HepG2 (cell line): Measurements from ENCODE around the gene TSSK3. TPM values are rescaled to one million over a fixed set of nuclear protein-coding genes. Genes with fewer than 3 reads are reported as not detected.

Experiments
- ATAC-seq: fragments of 200-7000 bp; cut with Tn5 transposase; 3 replicates; pipeline ENCODE4 v1.9.1; 2020; ENCODE audit warnings: mild to moderate bottlenecking, moderate library complexity
- BruUV-seq: library from RNA; stranded (reverse); fragments of 400-500 nt; replicated peaks from 2 replicates; lab custom pipeline; 2021; lab: Mats Ljungman, UMichigan
- CTCF ChIA-PET: fragments of 300-600 bp; formaldehyde crosslinking; extraction: SDS; loops from one replicate; lab custom pipeline; 2021; ENCODE audit warnings: low total read pairs, inconsistent platforms, low intra/inter-chr PET ratio; lab: Yijun Ruan, JAX
- POLR2A ChIA-PET: fragments of 350-600 bp; sonication (Branson Sonifier 250); formaldehyde crosslinking; loops from one replicate; lab custom pipeline; 2020; ENCODE audit warnings: antibody characterized with exemption, inconsistent platforms; lab: Yijun Ruan, JAX
- DNase-seq: peaks from one replicate; pipeline ENCODE4 v3.0.0-alpha.2; 2015; ENCODE audit warnings: low spot score
- FAIRE-seq: peaks from 3 replicates; lab custom pipeline; 2011; peaks lifted over from hg19 to GRCh38; lab: Jason Lieb, UNC
- H2AFZ ChIP-seq: one replicate; pipeline ENCODE4 v1.6.1; 2011; ENCODE audit warnings: low read length, inconsistent platforms
- H3K27ac ChIP-seq: fragments of 300-600 bp; 3 replicates; pipeline ENCODE4 v1.8.0; 2011; ENCODE audit warnings: mixed run types, mild to moderate bottlenecking, mixed read lengths, low read length, inconsistent platforms; ENCODE audit not compliant: insufficient read depth; ENCODE audit errors: extremely low read length
- H3K27me3 ChIP-seq, 2 experiments: fragments of 200-600 bp in 1 of 2; 2 replicates in 1 of 2; 3 replicates in 1 of 2; pipeline versions ENCODE4 v1.6.0 to v1.8.0; 2011; ENCODE audit warnings: low read length in 2 of 2, mild to moderate bottlenecking in 2 of 2, moderate library complexity in 2 of 2, inconsistent platforms in 1 of 2; ENCODE audit not compliant: insufficient read depth in 2 of 2, control insufficient read depth in 1 of 2
- H3K36me3 ChIP-seq, 2 experiments: fragments of 200-600 bp in 1 of 2; replicated peaks in 1 of 2; 2 replicates in 1 of 2; 3 replicates in 1 of 2; pipeline versions ENCODE4 v1.5.1 to v1.8.0; 2011; ENCODE audit warnings: low read length in 2 of 2, inconsistent platforms in 1 of 2; ENCODE audit not compliant: insufficient read depth in 2 of 2, control insufficient read depth in 1 of 2
- H3K4me1 ChIP-seq: 2 replicates; pipeline ENCODE4 v1.5.1; 2012; ENCODE audit warnings: low read length, inconsistent platforms; ENCODE audit not compliant: insufficient read depth
- H3K4me2 ChIP-seq: 2 replicates; pipeline ENCODE4 v1.6.0; 2011; ENCODE audit warnings: low read depth, low read length, inconsistent platforms
- H3K4me3 ChIP-seq, 3 experiments: fragments of 200-600 bp in 1 of 3; sonication (generic), shearing (Covaris generic) in 1 of 3; replicated peaks in 1 of 3; 2 replicates each; pipeline ENCODE4 v1.5.1; 2011 to 2016; ENCODE audit warnings: low read length in 3 of 3, inconsistent platforms in 2 of 3, low read depth in 2 of 3, mild to moderate bottlenecking in 2 of 3, control low read depth in 1 of 3, mixed read lengths in 1 of 3; ENCODE audit not compliant: insufficient read depth in 1 of 3
- H3K79me2 ChIP-seq: one replicate; pipeline ENCODE4 v1.6.1; 2011; ENCODE audit warnings: low read length, inconsistent platforms; ENCODE audit not compliant: insufficient read depth
- H3K9ac ChIP-seq: 2 replicates; pipeline ENCODE4 v1.6.0; 2011; ENCODE audit warnings: mild to moderate bottlenecking, low read depth, low read length, inconsistent platforms; ENCODE audit not compliant: insufficient read depth
- H3K9me3 ChIP-seq: 2 replicates; pipeline ENCODE4 v1.5.1; 2012; ENCODE audit warnings: mild to moderate bottlenecking, low read length
- H4K20me1 ChIP-seq: 2 replicates; pipeline ENCODE4 v1.6.0; 2011; ENCODE audit warnings: inconsistent platforms, mild to moderate bottlenecking, low read length, moderate library complexity; ENCODE audit not compliant: insufficient read depth
- ELF4 ChIP-seq: sonication (generic); formaldehyde crosslinking; IDR thresholded peaks from 2 replicates; pipeline ENCODE4 v1.5.0; 2020; ENCODE audit warnings: missing genetic modification reagents, mild to moderate bottlenecking, moderate library complexity, borderline replicate concordance
- HIVEP1 ChIP-seq: sonication (generic); formaldehyde crosslinking; IDR thresholded peaks from 2 replicates; pipeline ENCODE4 v1.4.0; 2020; ENCODE audit warnings: mild to moderate bottlenecking, missing genetic modification reagents
- HOXA7 ChIP-seq: sonication (generic); formaldehyde crosslinking; IDR thresholded peaks from 2 replicates; pipeline ENCODE4 v1.8.1; 2022; ENCODE audit warnings: mild to moderate bottlenecking, missing genetic modification reagents, moderate library complexity
- SIN3B ChIP-seq: fragments of 150-350 bp; IDR thresholded peaks from 2 replicates; pipeline ENCODE4 v1.6.1; 2014; ENCODE audit warnings: low read length
- SMYD3 ChIP-seq: sonication (generic); formaldehyde crosslinking; IDR thresholded peaks from 2 replicates; pipeline ENCODE4 v1.8.1; 2023; ENCODE audit warnings: mild to moderate bottlenecking, missing genetic modification reagents
- ZBTB3 ChIP-seq: sonication (generic); formaldehyde crosslinking; IDR thresholded peaks from 2 replicates; pipeline ENCODE4 v1.4.0; 2020; ENCODE audit warnings: low read depth, mild to moderate bottlenecking, moderate library complexity, missing genetic modification reagents, borderline replicate concordance
- ZKSCAN5 ChIP-seq: sonication (generic); formaldehyde crosslinking; IDR thresholded peaks from 2 replicates; pipeline ENCODE4 v1.5.1; 2020; ENCODE audit warnings: mild to moderate bottlenecking, missing genetic modification reagents
- ZMAT3 ChIP-seq: sonication (generic); formaldehyde crosslinking; conservative IDR thresholded peaks from 2 replicates; pipeline ENCODE4 v1.7.0; 2021; ENCODE audit warnings: missing genetic modification reagents
- ZNF670 ChIP-seq: sonication (generic); formaldehyde crosslinking; IDR thresholded peaks from 2 replicates; pipeline ENCODE4 v1.8.0; 2022; ENCODE audit warnings: mild to moderate bottlenecking, missing genetic modification reagents, borderline replicate concordance
- ZNF674 ChIP-seq: sonication (generic); formaldehyde crosslinking; IDR thresholded peaks from 2 replicates; pipeline ENCODE4 v1.5.0; 2020; ENCODE audit warnings: low read depth, mild to moderate bottlenecking, missing genetic modification reagents
- ZNF737 ChIP-seq: sonication (generic); formaldehyde crosslinking; IDR thresholded peaks from 2 replicates; pipeline ENCODE4 v1.5.0; 2020; ENCODE audit warnings: missing genetic modification reagents, mild to moderate bottlenecking, borderline replicate concordance
- ZSCAN31 ChIP-seq: sonication (generic); formaldehyde crosslinking; IDR thresholded peaks from 2 replicates; pipeline ENCODE4 v1.5.0; 2020; ENCODE audit warnings: low read depth, mild to moderate bottlenecking, missing genetic modification reagents
- WGBS: methylation state at CpG from one replicate; pipeline ENCODE4 v1.1.6; 2017; ENCODE audit warnings: low lambda C conversion rate; 5-methylcytosine and 5-hydroxymethylcytosine counted together
- in situ Hi-C: cut with HindIII; loops from 2 replicates; pipeline ENCODE4 v1.10.0; 2017; ENCODE audit warnings: low pct_unique_long_range_greater_than_20kb; ENCODE audit not compliant: extremely low pct_ligation_motif_present
- intact Hi-C: fragments of 100-400 bp; cut with micrococcal nuclease; formaldehyde crosslinking; loops from one replicate; pipeline ENCODE4 v1.10.0; 2022; ENCODE audit not compliant: unreplicated experiment
- polyA plus RNA-seq, 8 experiments: library from polyadenylated mRNA; depleted of rRNA in 3 of 8; stranded (reverse) in 7 of 8; unstranded in 1 of 8; fragments of >200 nt; fragmentation: Illumina TruSeq in 4 of 8; extraction: Trizol in 4 of 8; gene quantifications; 2 replicates each; pipeline versions ENCODE4 v1.2.1 to v1.2.3, GENCODE V29; 2011 to 2016; ENCODE audit warnings: low read depth in 4 of 8, missing spikeins in 1 of 8, mixed read lengths in 1 of 8; ENCODE audit not compliant: insufficient read depth in 1 of 8
- total RNA-seq, 5 experiments: library from RNA; depleted of rRNA; stranded (reverse); fragments of >200 nt; fragmentation: Illumina TruSeq; extraction: Trizol; gene quantifications; 2 replicates each; pipeline ENCODE4 v1.2.3, GENCODE V29; 2016; ENCODE audit warnings: low read depth in 1 of 5
- TF ChIP-seq, protein P1 (sequence below): sonication (generic); formaldehyde crosslinking; IDR thresholded peaks from 2 replicates; pipeline ENCODE4 v1.5.0; 2020; ENCODE audit warnings: missing genetic modification reagents
- TF ChIP-seq, protein P2 (sequence below): sonication (generic); formaldehyde crosslinking; IDR thresholded peaks from 2 replicates; pipeline ENCODE4 v1.4.0; 2020; ENCODE audit warnings: missing genetic modification reagents

The TSSK3 gene
- total and polyA plus RNA-seq, 2 of the 13 experiments (the other 11 are each of a cell fraction or from before 2014, with no cell fraction given) = 1.0 to 1.1 TPM

DNA sequence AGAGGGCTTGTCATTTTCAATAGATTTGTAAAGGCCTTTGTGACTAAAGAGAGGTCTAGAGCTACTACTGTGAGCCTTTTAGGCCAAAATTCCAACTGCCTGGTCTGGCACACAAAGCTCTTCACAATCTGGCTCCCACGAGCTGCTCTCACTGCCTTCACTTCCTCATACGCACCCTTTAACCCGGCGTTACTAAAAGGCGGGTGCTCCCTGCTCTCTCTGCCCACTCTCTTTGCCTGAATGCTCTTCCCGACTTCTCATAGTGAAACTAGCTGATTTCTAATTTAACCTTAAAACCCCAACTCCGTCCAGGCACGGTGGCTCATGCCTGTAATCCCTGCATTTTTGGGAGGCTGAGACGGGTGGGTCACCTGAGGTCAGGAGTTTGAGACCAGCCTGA, 17.7 kb downstream of the TSSK3 start:
- in situ Hi-C loops (no loop called here), intact Hi-C loops (no loop called here)
- Histone ChIP-seq H3K4me2 (no peak overlapping the region), H2AFZ (no peak overlapping the region), H3K9ac (no peak overlapping the region), H3K4me3 (no peak overlapping the region), H3K27ac (no peak overlapping the region), H3K27me3 (no peaks in the 10 kb centered on the region), H3K4me1 (no peaks in the 10 kb centered on the region), H4K20me1 (no peaks in the 10 kb centered on the region; the same call in 1 of the 2 replicates), H3K79me2 (no peaks in the 10 kb centered on the region), H3K9me3 (no peaks in the 10 kb centered on the region), H3K36me3 (peaks cover 53 to 97% of the 10 kb centered on the region in 2 experiments)
- ChIA-PET POLR2A (interaction anchor here (0.9 kb wide), 1 partner anchor 44 kb away, joined by 3 read pairs; the partner anchor contains the start of gene MARCKSL1), CTCF (no interaction called here)
- no TSS peak for BruUV-seq
- DNase-seq = no peak
- no peak for ATAC-seq
- TF ChIP-seq ELF4 (CRISPR knock-in tag) (no peak), SMYD3 (CRISPR knock-in tag) (no peak), ZMAT3 (CRISPR knock-in tag) (no peak), ZNF670 (CRISPR knock-in tag) (no peak), ZNF674 (CRISPR knock-in tag) (no peak), SIN3B (no peak), ZSCAN31 (CRISPR knock-in tag) (no peak), ZNF737 (CRISPR knock-in tag) (no peak), ZKSCAN5 (CRISPR knock-in tag) (no peak), HOXA7 (CRISPR knock-in tag) (no peak), HIVEP1 (CRISPR knock-in tag) (no peak), ZBTB3 (CRISPR knock-in tag) (no peak)
- TF ChIP-seq, protein P1, sequence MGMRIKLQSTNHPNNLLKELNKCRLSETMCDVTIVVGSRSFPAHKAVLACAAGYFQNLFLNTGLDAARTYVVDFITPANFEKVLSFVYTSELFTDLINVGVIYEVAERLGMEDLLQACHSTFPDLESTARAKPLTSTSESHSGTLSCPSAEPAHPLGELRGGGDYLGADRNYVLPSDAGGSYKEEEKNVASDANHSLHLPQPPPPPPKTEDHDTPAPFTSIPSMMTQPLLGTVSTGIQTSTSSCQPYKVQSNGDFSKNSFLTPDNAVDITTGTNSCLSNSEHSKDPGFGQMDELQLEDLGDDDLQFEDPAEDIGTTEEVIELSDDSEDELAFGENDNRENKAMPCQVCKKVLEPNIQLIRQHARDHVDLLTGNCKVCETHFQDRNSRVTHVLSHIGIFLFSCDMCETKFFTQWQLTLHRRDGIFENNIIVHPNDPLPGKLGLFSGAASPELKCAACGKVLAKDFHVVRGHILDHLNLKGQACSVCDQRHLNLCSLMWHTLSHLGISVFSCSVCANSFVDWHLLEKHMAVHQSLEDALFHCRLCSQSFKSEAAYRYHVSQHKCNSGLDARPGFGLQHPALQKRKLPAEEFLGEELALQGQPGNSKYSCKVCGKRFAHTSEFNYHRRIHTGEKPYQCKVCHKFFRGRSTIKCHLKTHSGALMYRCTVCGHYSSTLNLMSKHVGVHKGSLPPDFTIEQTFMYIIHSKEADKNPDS (CRISPR knock-in tag) = no peak
- TF ChIP-seq, protein P2, sequence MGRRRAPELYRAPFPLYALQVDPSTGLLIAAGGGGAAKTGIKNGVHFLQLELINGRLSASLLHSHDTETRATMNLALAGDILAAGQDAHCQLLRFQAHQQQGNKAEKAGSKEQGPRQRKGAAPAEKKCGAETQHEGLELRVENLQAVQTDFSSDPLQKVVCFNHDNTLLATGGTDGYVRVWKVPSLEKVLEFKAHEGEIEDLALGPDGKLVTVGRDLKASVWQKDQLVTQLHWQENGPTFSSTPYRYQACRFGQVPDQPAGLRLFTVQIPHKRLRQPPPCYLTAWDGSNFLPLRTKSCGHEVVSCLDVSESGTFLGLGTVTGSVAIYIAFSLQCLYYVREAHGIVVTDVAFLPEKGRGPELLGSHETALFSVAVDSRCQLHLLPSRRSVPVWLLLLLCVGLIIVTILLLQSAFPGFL = no peak
- 96% methylated on average over 9 of the region's 9 CpGs for WGBS
- FAIRE-seq = no peak
